HUDEP-2 (cell line): ENCODE measurements around the gene OTOR.

ENCODE experiments used
- DNase-seq, 76 experiments: peaks; one replicate each; lab custom pipeline; 2025; ENCODE audit not compliant: unreplicated experiment in 76 of 76; lab: John Stamatoyannopoulos, UW

Gene OTOR

GRCh38 chr20:16748308-16748900 lies at the start of gene OTOR:
TSS of gene OTOR (plus strand) at chr20:16748358. CDS start at chr20:16748402, 44 bp downstream.
- DNase-seq = no peak

- no peak for DNase-seq
These were observed 48.9 kb upstream of the OTOR start for GRCh38 chr20:16699293-16699692.

GRCh38 chr20:16701296-16701695 lies 46.9 kb upstream of the OTOR start:
- peak in 9 of 76 experiments; percentile 1 to 22 (median 9) for DNase-seq

- DNase-seq = no peak
These were observed 44.6 kb upstream of the OTOR start for GRCh38 chr20:16703570-16703969.

GRCh38 chr20:16707674-16708073 lies 40.5 kb upstream of the OTOR start:
- DNase-seq = no peak

GRCh38 chr20:16708602-16709001 lies 39.6 kb upstream of the OTOR start:
- DNase-seq = no peak

GRCh38 chr20:16709017-16709416 lies 39.1 kb upstream of the OTOR start:
- DNase-seq = no peak

GRCh38 chr20:16710781-16711180 lies 37.4 kb upstream of the OTOR start:
- DNase-seq = no peak

- DNase-seq = no peak
These were observed 36.4 kb upstream of the OTOR start for GRCh38 chr20:16711661-16712258.

- DNase-seq = no peak
These were observed 35.6 kb upstream of the OTOR start for GRCh38 chr20:16712511-16712947.

GRCh38 chr20:16713066-16713465 lies 35.1 kb upstream of the OTOR start:
- no peak for DNase-seq

GRCh38 chr20:16714242-16714641 lies 33.9 kb upstream of the OTOR start:
- no peak for DNase-seq

GRCh38 chr20:16714751-16715150 lies 33.4 kb upstream of the OTOR start:
- no peak for DNase-seq

GRCh38 chr20:16719421-16719820 lies 28.7 kb upstream of the OTOR start:
- DNase-seq = no peak

GRCh38 chr20:16729080-16729479 lies 19.1 kb upstream of the OTOR start:
- DNase-seq = no peak

GRCh38 chr20:16729565-16730460 lies 18.3 kb upstream of the OTOR start, which contains the start of gene SNRPB2:
TSS of gene SNRPB2 (plus strand) at chr20:16730026. CDS start at chr20:16731703, 1,677 bp downstream.
- DNase-seq = peak in 75 of 76 experiments; percentile 24 to 94 (median 82)

- peak in 14 of 76 experiments; percentile 1 to 44 (median 10) for DNase-seq
These were observed 15.5 kb upstream of the OTOR start for GRCh38 chr20:16732506-16733152.

- DNase-seq = no peak
These were observed 7.6 kb upstream of the OTOR start for GRCh38 chr20:16740365-16741072.

- DNase-seq = no peak
These were observed 3.9 kb upstream of the OTOR start for GRCh38 chr20:16744178-16744807.

- no peak for DNase-seq
These were observed 3.0 kb upstream of the OTOR start for GRCh38 chr20:16745204-16745603.
